GM12878 (cell line): Measurements from ENCODE around the gene DEFB119. TPM values are rescaled to one million over a fixed set of nuclear protein-coding genes. Genes with fewer than 3 reads are reported as not detected.

Experiments
- ATF2 ChIP-seq: IDR thresholded peaks from 2 replicates; pipeline ENCODE4 v1.6.1; 2012; ENCODE audit warnings: low read length, inconsistent platforms
- BACH1 ChIP-seq: fragments of 450-650 bp; IDR thresholded peaks from 2 replicates; pipeline ENCODE4 v1.6.1; 2017; ENCODE audit warnings: mild to moderate bottlenecking, borderline replicate concordance
- BCL11A ChIP-seq: IDR thresholded peaks from 2 replicates; pipeline ENCODE4 v1.6.1; 2011; ENCODE audit warnings: low read depth, low read length
- E2F8 ChIP-seq: fragments of 450-650 bp; IDR thresholded peaks from 2 replicates; pipeline ENCODE4 v1.6.1; 2018; ENCODE audit warnings: mild to moderate bottlenecking, low read depth, moderate library complexity; ENCODE audit not compliant: partially characterized antibody
- EP300 ChIP-seq, 2 experiments: fragments of 150-350 bp in 1 of 2; IDR thresholded peaks; 2 replicates each; pipeline ENCODE4 v1.6.1; 2011 to 2012; ENCODE audit warnings: low read depth in 2 of 2, low read length in 2 of 2, borderline replicate concordance in 1 of 2, improper control_type of control experiment in 1 of 2, inconsistent platforms in 1 of 2; ENCODE audit not compliant: control insufficient read depth in 1 of 2
- FOS ChIP-seq: IDR thresholded peaks from 3 replicates; pipeline ENCODE4 v1.6.1; 2011; ENCODE audit warnings: borderline replicate concordance; ENCODE audit not compliant: insufficient read length; ENCODE audit errors: extremely low read depth
- NKRF ChIP-seq: fragments of 450-650 bp; conservative IDR thresholded peaks from 2 replicates; pipeline ENCODE4 v1.6.1; 2017; ENCODE audit warnings: mild to moderate bottlenecking, moderate library complexity
- POLR2A ChIP-seq: IDR thresholded peaks from 2 replicates; pipeline ENCODE4 v1.6.1; 2011; ENCODE audit warnings: low read depth, mild to moderate bottlenecking, low read length
- RELB ChIP-seq: fragments of 450-650 bp; IDR thresholded peaks from 2 replicates; pipeline ENCODE4 v1.6.1; 2017; ENCODE audit warnings: low read depth, mild to moderate bottlenecking, moderate library complexity
- RFX5 ChIP-seq: IDR thresholded peaks from 2 replicates; pipeline ENCODE4 v1.6.1; 2011; ENCODE audit warnings: low read depth, low read length, improper control_type of control experiment
- SMAD5 ChIP-seq: IDR thresholded peaks from 2 replicates; pipeline ENCODE4 v1.6.1; 2016; ENCODE audit warnings: antibody characterized with exemption, low read depth
- SPI1 ChIP-seq: IDR thresholded peaks from 2 replicates; pipeline ENCODE4 v1.6.1; 2011; ENCODE audit warnings: low read depth, mild to moderate bottlenecking, low read length, moderate library complexity, borderline replicate concordance; ENCODE audit not compliant: insufficient read depth
- polyA plus RNA-seq, 11 experiments: library from polyadenylated mRNA; depleted of rRNA in 4 of 11; unstranded in 6 of 11; stranded (reverse) in 5 of 11; fragments of >200 nt; fragmentation: Nextera tagmentation in 4 of 11; fragmentation: Illumina TruSeq in 1 of 11; extraction: Ambion mirVana in 4 of 11; extraction: Trizol in 1 of 11; gene quantifications; 1 replicate in 1 of 11; 2 replicates in 10 of 11; pipeline versions ENCODE4 v1.2.1 to v1.2.3, GENCODE V29; 2011 to 2016; ENCODE audit warnings: inconsistent platforms in 2 of 11, missing spikeins in 2 of 11, low read depth in 1 of 11
- total RNA-seq, 4 experiments: library from RNA; depleted of rRNA in 3 of 4; stranded (reverse); fragments of >200 nt in 3 of 4; fragmentation: Illumina TruSeq in 1 of 4; extraction: Trizol in 1 of 4; gene quantifications; 2 replicates each; pipeline versions ENCODE4 v1.2.1 to v1.2.3, GENCODE V29; 2013 to 2021

DEFB119 gene
- total and polyA plus RNA-seq, 10 of the 15 experiments (the other 5 are each of a cell fraction or from before 2014, with no cell fraction given): not detected

- no peak for TF ChIP-seq E2F8
- TF ChIP-seq SPI1: no peak
- no peak for TF ChIP-seq SMAD5
- no peak for TF ChIP-seq FOS
- no peak for TF ChIP-seq BCL11A
- TF ChIP-seq RELB: no peak
- TF ChIP-seq RFX5: no peak
- no peak for TF ChIP-seq NKRF
- TF ChIP-seq BACH1: no peak
- no peak for TF ChIP-seq POLR2A
- TF ChIP-seq EP300 (IDR thresholded peaks at IDR 0.05; ENCODE audit: borderline replicate concordance in 1 of 2, control insufficient read depth in 1 of 2, low read depth in 2 of 2, low read length in 2 of 2): no peak
- no peak for TF ChIP-seq ATF2
- TF ChIP-seq, all 136 proteins: peak for 0
Observed at GRCh38 chr20:31363295-31363694, 27.1 kb downstream of the DEFB119 start (continued).
